HEK293T (cell line): Measurements from ENCODE around the gene AIRE.

Experiments used
- ARNT ChIP-seq: fragments of 450-650 bp; IDR thresholded peaks from 2 replicates; pipeline ENCODE4 v1.6.1; 2017; ENCODE audit warnings: mild to moderate bottlenecking
- BHLHE40 ChIP-seq: fragments of 450-650 bp; IDR thresholded peaks from 2 replicates; pipeline ENCODE4 v1.6.1; 2016; ENCODE audit warnings: mild to moderate bottlenecking, moderate library complexity, borderline replicate concordance
- CTBP1 ChIP-seq: fragments of 450-650 bp; IDR thresholded peaks from 2 replicates; pipeline ENCODE4 v1.6.1; 2016; ENCODE audit warnings: borderline replicate concordance
- ELF4 ChIP-seq: fragments of 450-650 bp; IDR thresholded peaks from 2 replicates; pipeline ENCODE4 v1.6.1; 2017; ENCODE audit warnings: antibody characterized with exemption
- FOXA1 ChIP-seq: fragments of 450-650 bp; IDR thresholded peaks from 2 replicates; pipeline ENCODE4 v1.6.1; 2016; ENCODE audit warnings: mild to moderate bottlenecking
- FOXK2 ChIP-seq: fragments of 450-650 bp; IDR thresholded peaks from 2 replicates; pipeline ENCODE4 v1.6.1; 2016; ENCODE audit warnings: mild to moderate bottlenecking
- HDGF ChIP-seq: fragments of 450-650 bp; IDR thresholded peaks from 2 replicates; pipeline ENCODE4 v1.6.1; 2017; ENCODE audit warnings: antibody characterized with exemption, borderline replicate concordance
- L3MBTL2 ChIP-seq: fragments of 450-650 bp; conservative IDR thresholded peaks from 2 replicates; pipeline ENCODE4 v1.6.1; 2016; ENCODE audit warnings: mild to moderate bottlenecking
- LEF1 ChIP-seq: fragments of 450-650 bp; IDR thresholded peaks from 2 replicates; pipeline ENCODE4 v1.6.1; 2017; ENCODE audit warnings: mild to moderate bottlenecking, borderline replicate concordance
- SUZ12 ChIP-seq: fragments of 450-650 bp; IDR thresholded peaks from 2 replicates; pipeline ENCODE4 v1.6.1; 2016; ENCODE audit warnings: mild to moderate bottlenecking
- TARDBP ChIP-seq: fragments of 450-650 bp; IDR thresholded peaks from 2 replicates; pipeline ENCODE4 v1.6.1; 2016
- ZNF384 ChIP-seq: fragments of 450-650 bp; IDR thresholded peaks from 2 replicates; pipeline ENCODE4 v1.6.1; 2016
- TF ChIP-seq, protein P1 (sequence below): fragments of 450-650 bp; IDR thresholded peaks from 2 replicates; pipeline ENCODE4 v1.6.1; 2016

DNA sequence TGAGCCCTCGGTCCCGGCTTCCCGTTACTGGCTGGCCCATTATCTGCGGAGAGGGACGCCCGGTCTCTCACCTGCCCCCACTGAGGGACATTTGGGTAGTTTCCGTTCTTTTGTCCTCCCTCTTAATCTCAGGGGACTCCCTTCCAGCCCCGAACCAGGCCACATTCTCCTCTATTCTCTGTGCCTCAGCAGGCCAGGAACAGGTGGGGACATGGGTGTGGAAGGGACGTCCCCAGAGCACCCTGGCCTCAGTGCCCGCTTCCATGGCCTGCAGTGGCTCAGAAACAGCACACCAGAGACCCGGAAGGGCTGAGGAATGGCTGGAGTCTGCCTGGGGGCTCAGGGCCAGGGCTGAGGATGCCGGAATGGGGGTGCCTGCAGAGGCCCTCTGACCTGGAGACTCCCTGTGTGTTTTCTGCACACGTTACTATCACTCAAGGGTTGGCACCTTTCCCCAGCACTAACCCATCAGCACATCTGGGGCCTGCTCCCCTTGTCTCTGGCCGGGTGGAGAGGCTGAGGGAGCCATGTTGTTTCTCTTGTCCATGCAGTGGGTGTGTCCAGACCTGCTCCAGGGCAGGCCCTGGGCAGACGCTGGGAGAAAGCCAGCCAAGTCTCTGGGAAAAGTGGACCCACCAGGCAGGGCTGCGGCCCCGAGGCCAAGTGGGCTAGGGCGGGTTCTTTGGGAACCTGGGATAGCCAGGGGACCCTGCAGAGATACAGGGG, 14.0 kb upstream of the AIRE start:
- no peak for TF ChIP-seq BHLHE40
- TF ChIP-seq, protein P1, sequence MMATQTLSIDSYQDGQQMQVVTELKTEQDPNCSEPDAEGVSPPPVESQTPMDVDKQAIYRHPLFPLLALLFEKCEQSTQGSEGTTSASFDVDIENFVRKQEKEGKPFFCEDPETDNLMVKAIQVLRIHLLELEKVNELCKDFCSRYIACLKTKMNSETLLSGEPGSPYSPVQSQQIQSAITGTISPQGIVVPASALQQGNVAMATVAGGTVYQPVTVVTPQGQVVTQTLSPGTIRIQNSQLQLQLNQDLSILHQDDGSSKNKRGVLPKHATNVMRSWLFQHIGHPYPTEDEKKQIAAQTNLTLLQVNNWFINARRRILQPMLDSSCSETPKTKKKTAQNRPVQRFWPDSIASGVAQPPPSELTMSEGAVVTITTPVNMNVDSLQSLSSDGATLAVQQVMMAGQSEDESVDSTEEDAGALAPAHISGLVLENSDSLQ, result no peak
- TF ChIP-seq TARDBP, result no peak
- no peak for TF ChIP-seq FOXA1
- no peak for TF ChIP-seq LEF1
- no peak for TF ChIP-seq ELF4
- TF ChIP-seq FOXK2, result no peak
- no peak for TF ChIP-seq ZNF384
- no peak for TF ChIP-seq L3MBTL2
- no peak for TF ChIP-seq SUZ12
- no peak for TF ChIP-seq HDGF
- no peak for TF ChIP-seq CTBP1
- TF ChIP-seq ARNT, result no peak
